ENCODE measurements around the gene ANKRA2.

The ANKRA2 gene

GRCh38 chr5:73564018-73564417 is 1.4 kb downstream of the ANKRA2 start:
- TF ChIP-seq REST (IDR thresholded peaks at IDR 0.05; ENCODE audit: insufficient read depth in 1 of 2, low read depth in 2 of 2, low read length in 2 of 2) (no peak), POLR2AphosphoS5 (IDR thresholded peaks at IDR 0.05; ENCODE audit: low read depth, low read length) (no peak), FOXP2 (optimal IDR thresholded peaks at IDR 0.05; ENCODE audit: borderline replicate concordance, extremely low read depth, extremely low read length, insufficient read depth) (no peak), TAF1 (IDR thresholded peaks at IDR 0.05; ENCODE audit: borderline replicate concordance, insufficient read depth, low read length) (no peak), SIN3A (IDR thresholded peaks at IDR 0.05; ENCODE audit: borderline replicate concordance, insufficient read depth, low read length) (no peak)

DNA sequence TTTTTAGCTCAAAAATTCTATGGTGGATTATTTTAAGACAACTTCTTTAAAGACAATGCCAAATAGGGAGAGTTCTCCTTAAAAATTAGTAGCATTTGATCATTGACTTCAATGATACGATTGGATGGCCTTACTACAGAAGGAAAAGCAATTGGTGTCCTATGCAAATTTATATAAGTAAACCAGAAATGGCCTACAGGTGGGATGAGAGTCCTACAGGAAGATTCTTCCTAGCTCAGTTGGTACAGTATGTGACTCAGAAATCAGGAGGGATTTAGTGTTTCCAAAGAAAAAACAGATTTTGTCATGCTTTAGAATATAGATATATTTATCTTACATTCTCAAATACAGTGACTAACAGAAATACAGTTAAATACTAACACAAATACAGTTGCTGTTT is 6.5 kb downstream of the ANKRA2 start:
- no peak for TF ChIP-seq SIN3A (IDR thresholded peaks at IDR 0.05; ENCODE audit: borderline replicate concordance, insufficient read depth, low read length)
- TF ChIP-seq REST (IDR thresholded peaks at IDR 0.05; ENCODE audit: insufficient read depth in 1 of 2, low read depth in 2 of 2, low read length in 2 of 2), result no peak
- TF ChIP-seq TAF1 (IDR thresholded peaks at IDR 0.05; ENCODE audit: borderline replicate concordance, insufficient read depth, low read length), result no peak
- no peak for TF ChIP-seq POLR2AphosphoS5 (IDR thresholded peaks at IDR 0.05; ENCODE audit: low read depth, low read length)
- no peak for TF ChIP-seq FOXP2 (optimal IDR thresholded peaks at IDR 0.05; ENCODE audit: borderline replicate concordance, extremely low read depth, extremely low read length, insufficient read depth)

GRCh38 chr5:73552642-73553041 is 12.8 kb downstream of the ANKRA2 start:
- TF ChIP-seq REST (IDR thresholded peaks at IDR 0.05; ENCODE audit: insufficient read depth in 1 of 2, low read depth in 2 of 2, low read length in 2 of 2), result no peak
- no peak for TF ChIP-seq SIN3A (IDR thresholded peaks at IDR 0.05; ENCODE audit: borderline replicate concordance, insufficient read depth, low read length)
- no peak for TF ChIP-seq TAF1 (IDR thresholded peaks at IDR 0.05; ENCODE audit: borderline replicate concordance, insufficient read depth, low read length)
- no peak for TF ChIP-seq FOXP2 (optimal IDR thresholded peaks at IDR 0.05; ENCODE audit: borderline replicate concordance, extremely low read depth, extremely low read length, insufficient read depth)
- TF ChIP-seq POLR2AphosphoS5 (IDR thresholded peaks at IDR 0.05; ENCODE audit: low read depth, low read length), result no peak

- no peak for TF ChIP-seq POLR2AphosphoS5 (IDR thresholded peaks at IDR 0.05; ENCODE audit: low read depth, low read length)
Observed at GRCh38 chr5:73550016-73550415, 15.4 kb downstream of the ANKRA2 start.

DNA sequence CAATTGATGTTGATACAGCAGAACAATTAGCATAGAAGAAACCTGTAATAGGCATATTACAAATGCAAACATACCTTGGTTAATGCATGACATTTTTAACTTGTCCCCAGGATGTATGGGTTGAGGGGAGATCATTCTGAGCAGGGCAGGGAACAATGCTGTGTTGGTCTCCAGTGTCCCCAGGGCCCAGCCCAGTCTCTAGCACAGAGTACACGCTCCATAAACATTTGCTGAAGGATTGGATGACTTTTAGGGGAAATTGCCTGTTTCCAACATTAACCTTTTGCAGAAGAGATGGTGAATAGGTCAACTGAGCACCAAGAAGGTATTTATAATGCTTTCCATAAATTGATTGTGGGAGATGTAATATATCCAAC is 20.0 kb downstream of the ANKRA2 start:
- TF ChIP-seq REST (IDR thresholded peaks at IDR 0.05; ENCODE audit: insufficient read depth in 1 of 2, low read depth in 2 of 2, low read length in 2 of 2), result no peak
- no peak for TF ChIP-seq SIN3A (IDR thresholded peaks at IDR 0.05; ENCODE audit: borderline replicate concordance, insufficient read depth, low read length)
- TF ChIP-seq FOXP2 (optimal IDR thresholded peaks at IDR 0.05; ENCODE audit: borderline replicate concordance, extremely low read depth, extremely low read length, insufficient read depth), result no peak
- TF ChIP-seq POLR2AphosphoS5 (IDR thresholded peaks at IDR 0.05; ENCODE audit: low read depth, low read length), result no peak
- TF ChIP-seq TAF1 (IDR thresholded peaks at IDR 0.05; ENCODE audit: borderline replicate concordance, insufficient read depth, low read length), result no peak
